DMS53 treated with DMSO at 0.1 percent for 48 hours (cell line): ENCODE measurements around the gene FAM32A.

ENCODE experiments used
- DNase-seq: peaks from one replicate; lab custom pipeline; 2025; ENCODE audit not compliant: unreplicated experiment; lab: John Stamatoyannopoulos, UW

The FAM32A gene

DNA sequence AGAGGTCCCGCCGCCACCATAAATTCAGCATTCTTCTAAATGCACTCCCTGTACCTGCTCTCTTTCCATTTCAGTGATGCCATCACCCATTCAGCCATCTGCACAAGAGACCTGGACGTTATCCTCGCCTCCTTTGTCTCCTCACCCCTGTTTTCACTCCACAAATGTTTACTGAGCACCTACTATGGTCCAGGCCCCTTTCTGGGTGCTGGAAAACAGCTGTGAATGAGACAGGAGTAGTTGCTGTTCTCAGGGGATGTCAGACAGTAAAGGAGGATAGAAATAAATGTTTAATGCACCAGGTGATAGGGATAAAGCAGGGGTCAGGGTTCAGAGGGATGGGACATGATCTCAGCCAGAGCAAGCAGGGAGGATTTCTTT, 15.8 kb downstream of the FAM32A start:
- no peak for DNase-seq

DNA sequence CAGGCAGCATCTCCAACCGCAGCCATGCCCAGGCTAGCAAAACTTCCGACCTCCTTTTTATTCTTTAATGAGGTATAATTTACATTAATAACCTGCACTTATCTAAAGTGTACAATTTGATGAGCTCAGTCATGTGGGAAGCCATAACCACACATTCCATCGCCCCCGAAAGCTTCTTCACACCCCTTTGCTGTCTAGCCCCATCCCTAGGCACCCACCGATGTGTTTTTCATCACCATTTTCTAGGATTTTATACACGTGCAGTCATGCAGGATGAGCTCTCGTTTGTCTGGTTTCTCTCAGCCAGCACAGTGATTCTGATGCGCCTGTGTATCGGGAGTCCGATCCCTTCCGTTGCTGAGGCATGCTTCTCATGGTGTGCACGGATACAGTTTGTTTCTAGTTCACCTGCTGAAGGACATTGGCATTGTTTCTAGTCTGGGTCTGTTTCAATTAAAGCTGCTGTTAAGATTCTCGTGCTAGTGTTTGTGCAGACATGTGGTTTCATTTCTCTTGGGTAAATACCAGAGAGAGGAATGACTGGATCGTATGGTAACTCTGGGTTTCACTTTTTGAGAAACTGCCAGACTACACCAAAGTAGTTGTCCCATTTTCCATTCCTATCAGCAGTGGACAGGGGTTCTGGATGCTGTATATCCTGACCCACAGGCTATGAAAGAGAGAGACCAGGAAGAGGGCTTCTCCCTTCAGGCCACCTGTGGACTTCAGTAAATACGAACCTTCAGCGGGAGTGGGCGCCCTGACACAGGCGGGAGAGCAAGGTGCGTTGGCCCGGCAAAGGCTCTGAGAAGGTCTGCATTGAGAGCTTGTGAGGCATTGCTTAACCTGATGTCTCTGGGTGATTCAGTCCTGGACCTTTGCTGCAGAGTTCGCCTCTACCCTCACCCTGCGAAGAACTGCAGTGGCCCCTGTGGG, 17.4 kb downstream of the FAM32A start:
- no peak for DNase-seq

DNA sequence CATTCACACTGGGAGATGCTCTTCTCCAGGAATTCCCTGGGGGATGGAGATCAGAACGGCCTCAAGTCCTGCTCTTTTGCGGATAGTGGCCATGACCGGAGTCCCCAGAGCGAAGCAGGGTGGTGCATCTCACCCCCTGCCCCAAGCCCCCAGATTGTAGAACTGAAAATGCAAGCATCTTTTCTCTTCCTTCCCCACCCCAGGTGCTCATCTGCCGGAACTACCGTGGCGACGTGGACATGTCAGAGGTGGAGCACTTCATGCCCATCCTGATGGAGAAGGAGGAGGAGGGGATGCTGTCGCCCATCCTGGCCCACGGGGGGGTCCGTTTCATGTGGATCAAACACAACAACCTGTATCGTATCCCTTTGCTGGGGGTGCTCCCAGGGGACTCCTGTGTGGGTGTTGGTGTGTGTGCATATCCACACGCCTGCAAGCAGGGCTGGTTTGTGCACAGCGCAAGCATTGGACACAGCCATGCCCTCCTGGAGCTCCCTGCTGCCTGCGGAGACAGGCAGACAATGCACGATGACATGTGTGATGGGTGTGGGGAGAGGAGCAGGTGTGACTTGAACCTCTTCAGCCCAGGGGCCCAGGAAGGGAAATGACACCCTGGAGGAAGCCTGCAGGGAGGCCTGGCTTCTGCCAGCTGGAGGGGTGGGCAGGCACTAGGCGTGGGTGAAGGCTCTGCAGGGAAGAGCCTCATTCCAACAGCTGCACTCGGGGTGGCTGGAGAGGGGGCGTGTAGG, 18.2 kb downstream of the FAM32A start:
- no peak for DNase-seq

DNA sequence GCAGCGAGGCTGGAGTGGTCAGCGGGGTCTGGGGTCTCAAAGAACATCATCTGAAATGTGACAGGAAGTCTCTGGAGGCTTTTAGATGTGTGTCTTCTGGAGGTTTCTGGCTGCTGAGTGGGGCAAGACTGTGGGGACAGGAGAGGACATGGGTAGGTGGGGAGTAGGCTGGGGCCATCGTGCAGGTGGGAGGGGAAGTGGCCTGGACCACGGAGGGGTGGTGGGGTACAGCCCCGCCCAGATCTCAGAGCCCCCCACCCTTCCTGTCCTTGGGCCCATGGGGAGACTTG, 18.7 kb downstream of the FAM32A start:
- DNase-seq = no peak

DNA sequence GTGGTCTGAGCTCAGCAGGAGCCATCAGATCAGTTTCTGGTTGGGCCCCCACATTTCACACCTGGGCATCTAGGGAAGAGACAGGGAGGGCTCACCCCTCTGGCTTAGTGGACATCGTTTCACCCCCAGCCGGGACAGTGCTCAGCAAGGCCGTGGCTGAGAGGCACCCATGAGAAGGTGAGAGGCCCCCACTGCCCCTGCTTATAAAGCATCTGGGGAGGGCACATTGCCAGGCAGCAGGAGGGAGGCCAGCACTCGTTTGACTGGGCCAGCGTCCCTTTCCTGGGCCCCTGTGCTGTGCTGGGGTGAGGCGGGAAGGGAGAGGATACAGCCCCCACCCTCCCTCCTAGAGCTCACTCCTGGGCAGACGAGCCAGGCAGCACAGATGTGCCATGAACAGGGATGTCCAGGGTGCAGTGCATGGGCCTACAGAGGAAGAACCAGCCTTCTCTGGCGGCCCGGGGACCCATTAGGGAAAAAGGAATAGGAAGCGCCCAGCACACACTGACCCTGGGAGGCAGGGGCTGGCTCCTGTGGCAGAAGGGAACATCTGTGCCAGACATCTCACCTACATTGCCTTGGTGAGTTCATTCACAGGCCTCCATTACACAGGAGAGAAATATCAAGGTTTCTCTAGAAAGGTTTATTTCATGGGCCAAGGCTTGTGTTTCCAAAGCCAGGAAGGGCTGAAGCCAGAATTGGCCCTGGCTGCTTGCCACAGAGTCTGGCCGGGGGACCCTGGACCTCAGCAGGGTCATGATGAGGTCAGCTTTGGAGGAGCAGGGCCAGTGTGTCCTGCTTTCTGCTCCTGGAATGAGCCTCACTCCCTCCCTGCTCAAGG, 20.2 kb downstream of the FAM32A start:
- no peak for DNase-seq

DNA sequence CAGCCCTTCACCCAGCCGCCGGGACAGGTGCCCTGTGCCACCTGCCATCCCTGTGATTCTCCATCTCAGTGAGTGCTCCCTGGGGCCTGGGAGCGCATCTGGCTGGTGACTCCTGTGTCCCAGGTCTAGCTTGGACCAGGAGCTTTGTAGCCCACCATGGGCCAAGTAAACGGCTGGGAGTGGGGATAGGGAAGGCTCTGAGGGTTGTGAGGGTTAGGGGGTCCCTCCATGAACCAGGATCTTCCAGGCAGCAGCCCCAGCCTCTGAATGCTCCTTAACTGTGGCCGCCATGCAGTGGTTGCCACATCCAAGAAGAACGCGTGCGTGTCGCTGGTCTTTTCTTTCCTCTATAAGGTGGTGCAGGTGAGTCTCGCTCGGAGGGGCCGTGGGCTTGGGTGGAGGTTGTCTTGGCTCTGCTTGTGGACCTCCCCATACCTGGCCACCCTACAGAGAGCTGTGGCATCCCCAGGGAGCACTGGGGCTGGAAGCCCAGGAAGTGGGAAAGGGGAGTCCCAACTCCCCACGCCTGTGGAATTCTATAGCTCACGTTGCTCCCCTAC, 20.9 kb downstream of the FAM32A start:
- DNase-seq = no peak

DNA sequence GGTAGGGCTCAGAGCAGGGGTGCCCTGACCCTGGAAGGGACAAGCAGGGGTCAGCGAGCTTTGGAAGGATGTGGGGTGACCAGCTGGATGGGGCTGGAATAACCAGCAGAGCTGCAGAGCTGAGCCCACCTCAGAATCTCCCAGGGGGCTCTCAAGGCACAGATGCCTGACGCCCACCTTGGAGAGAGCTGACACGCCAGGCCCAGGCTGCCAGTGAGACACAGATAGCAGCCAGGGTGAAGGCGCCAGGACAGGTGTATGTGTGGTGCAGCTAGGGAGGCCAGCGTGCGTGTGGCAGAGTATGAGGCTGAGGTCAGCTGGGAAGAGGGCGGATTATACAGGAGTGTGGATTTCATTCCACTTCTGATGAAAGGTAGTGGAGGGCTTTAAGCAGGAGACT, 21.4 kb downstream of the FAM32A start:
- no peak for DNase-seq

DNA sequence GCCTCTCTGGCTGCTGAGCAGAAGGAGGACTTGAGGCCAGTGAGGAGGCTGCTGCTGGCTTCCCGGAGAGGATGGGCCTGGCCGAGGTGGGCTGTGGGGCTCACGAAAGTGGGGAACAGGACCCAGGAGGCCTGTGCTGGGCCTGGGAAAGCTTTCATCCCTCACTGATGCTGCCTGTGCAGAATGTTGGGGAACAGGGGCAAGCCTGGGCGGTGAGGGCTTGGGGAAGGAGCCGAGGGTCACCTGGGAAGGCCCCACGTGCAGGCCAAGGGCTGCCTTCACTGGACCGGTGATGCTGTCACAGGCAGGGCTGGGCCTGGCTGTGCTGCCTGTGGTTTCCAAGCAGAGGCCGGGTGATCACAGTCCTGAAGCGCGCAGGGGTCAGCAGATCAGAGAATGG, 21.9 kb downstream of the FAM32A start:
- no peak for DNase-seq

DNA sequence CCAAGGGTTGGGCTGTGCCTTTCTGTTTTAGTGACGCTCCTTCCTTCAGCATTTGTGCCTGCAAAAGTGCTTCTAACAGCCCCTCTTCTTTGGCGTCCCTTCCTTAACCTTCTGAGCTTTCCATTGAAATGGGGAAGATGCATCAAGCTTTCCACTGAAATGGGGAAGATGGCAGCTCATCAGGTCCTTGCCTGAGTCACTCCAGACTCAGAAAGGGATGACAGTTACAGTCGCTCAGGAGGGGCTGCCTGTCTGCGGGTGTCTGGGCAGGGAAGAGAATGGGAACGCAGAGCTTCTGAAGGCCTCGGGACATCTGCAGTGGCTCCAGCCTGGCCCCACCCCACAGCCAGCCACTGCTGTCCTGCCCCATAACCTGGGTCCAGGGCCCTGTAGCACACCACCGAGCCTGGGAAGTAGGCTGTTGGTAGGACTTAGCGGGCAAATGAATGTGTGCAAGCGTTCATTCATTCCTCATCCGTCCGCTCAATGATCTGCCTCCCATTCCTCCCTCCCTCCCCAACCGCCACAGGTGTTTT, 22.3 kb downstream of the FAM32A start:
- no peak for DNase-seq

DNA sequence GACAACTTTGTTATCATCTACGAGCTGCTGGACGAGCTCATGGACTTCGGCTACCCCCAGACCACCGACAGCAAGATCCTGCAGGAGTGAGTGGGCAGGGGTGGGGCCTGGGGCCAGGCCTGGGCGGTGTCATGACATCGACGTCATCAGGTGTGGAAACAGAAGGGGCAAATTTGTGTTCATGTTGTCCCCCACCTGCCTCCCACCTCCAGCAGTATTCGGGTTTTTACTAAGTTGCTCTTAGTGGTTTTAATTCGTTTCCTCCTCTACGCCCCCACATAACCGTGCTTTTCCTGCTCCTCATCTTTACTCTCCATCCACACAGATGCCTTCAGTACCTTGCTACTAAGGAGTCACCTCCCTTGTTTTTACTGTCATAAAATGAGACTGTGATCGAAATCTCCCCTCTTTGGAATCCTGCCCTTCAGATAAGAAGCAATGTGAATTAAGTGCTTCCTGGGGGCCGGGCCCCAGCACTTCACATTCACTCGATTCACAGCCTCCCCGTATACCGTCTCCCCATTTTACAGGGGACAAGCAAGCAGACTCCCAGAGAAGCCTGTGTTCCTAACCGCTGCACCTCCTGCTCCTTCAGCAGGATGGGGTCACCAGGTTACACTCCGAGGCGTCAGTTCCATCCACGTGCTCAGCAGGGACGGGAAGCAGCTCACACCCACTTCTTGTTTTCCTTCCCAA, 23.0 kb downstream of the FAM32A start:
- no peak for DNase-seq

DNA sequence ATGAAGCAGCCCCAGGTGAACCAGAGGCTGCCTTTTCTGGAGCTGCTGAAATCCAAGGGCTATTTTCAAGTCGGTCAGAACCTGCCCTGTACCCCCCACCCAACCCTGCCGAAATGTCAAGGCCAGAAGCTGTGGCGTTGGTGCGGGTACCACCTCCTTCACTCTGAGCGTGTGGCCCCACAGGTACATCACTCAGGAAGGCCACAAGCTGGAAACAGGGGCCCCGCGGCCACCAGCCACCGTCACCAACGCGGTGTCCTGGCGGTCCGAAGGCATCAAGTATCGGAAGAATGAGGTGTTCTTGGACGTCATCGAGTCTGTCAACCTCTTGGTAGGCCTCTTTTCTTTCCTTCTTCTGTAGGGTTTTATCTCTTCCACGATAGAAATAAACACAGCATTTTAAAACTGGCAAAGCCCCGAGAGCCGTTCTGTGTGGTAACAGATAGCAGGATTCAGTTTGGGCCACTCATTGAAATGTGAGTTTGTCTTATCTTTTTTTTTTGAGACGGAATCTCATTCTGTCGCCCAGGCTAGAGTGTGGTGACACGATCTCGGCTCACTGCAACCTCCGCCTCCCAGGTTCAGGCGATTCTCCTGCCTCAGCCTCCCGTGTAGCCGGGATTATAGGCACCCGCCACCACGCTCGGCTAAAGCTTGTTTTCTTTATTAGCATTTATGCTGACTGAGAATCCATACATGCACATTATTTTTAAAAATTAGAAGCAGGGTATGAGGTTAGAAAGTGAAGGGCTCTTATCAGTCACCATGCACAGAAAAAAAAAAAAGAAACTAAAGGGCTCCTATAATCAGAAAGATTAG, 23.8 kb downstream of the FAM32A start:
- DNase-seq = no peak

DNA sequence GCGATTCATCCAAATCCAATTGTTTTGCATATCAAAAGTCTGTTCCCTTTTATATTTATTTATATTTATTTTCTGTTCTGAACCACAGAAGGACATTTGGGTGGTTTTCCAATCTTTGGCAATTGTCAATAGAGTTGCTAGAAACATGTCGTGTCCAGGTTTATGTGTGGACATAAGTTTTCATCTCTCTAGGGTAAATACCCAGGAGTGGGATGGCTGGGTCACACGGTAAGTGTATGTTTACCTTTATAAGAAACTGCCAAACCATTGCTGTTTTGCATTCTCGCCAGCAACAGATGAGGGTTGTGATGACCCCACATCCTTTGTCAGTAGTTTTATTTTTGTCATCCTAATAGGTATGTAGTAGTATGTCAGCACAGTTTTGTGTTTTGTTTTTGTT, 25.0 kb downstream of the FAM32A start:
- DNase-seq = no peak

DNA sequence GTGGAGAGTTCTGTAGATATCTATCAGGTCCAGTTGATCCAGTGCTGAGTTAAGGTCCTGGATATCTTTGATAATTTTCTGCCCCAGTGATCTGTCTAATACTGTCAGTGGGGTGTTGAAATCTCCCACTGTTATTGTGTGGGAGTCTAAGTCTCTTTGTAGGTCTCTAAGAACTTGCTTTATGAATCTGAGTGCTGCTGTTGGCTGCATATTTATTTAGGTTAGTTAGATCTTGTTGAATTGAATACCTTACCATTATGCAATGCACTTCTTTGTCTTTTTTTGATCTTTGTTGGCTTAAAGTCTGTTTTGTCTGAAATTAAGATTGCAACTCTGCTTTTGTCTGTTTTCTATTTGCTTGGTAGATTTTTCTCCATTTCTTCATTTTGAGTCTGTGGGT, 27.9 kb downstream of the FAM32A start:
- DNase-seq = no peak

DNA sequence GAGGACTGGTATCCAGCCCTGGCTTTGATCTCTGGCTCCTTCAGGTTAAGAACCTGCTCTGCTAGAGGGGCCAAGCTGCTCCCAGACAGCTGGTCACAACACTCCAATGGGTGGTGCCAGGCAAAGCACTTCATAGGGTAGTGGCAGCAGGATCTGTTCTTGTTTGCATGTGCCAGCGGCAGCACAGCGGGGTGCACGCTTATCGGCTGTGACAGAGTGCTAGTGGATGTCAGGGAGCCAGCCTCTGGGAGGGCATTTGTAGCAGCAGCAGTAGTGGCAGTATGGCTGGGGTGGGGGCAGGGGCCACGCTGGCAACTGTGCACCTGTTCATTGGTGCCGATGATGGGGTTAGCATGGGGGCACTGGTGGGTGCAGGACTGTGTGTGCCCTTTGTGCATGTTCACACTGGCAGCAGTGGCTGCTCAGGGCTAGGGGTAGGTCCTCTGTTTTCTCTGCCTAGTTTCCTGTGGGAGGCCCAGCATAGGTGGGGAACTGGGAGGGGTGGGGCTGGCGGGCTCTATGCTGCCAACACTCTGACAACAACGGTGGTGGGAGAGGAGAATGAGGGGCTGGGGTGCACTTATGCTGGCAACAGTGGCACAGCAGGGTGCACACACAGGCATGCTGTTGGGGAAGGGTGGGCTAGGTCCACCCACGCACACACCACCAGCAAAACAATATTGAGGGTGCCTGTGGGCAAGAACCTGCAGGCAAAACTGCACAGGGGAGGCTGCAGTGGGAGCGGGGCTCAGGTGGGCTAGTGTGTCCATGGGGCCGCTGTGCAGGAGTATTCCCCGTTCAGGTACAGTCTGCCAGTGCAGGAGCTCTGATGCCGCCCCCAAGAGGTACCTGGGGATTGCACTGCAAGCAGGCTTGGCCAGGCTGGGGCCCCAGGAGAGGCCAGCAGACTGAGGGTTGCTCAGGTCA, 31.8 kb downstream of the FAM32A start:
- no peak for DNase-seq

DNA sequence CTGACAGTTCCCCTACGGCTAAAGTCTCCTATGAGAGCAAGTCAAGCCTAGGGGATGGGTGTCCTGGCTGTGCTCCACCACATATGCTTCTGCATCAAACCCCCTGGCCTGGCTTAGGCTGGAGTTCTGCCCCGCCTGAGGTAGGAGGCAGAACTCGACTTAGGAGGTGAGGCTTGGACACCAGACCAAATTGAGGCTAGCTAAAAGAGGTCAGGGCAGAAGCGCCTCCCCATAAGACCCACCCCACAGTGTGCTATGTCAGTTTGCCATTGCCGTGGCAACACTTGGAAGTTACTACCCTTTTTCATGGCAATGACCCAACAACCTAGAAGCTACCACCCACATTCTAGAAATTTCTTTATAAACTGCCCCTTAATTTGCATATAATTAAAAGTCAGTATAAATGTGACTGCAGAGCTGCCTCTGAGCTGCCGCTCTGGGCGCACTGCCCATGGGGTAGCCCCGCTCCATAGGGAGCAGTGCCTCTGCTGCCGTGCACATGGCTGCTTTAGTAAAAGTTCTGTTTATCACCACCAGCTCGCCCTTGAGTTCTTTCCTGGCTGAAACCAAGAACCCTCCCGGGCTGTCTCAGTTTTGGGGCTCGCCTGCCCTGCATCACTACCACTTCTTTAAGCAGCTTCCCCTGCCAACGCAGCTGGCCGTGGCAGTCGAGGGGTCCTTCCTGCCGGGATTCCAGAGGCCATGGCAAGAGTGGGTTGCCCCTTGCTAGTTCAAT, 32.7 kb downstream of the FAM32A start:
- DNase-seq = no peak

DNA sequence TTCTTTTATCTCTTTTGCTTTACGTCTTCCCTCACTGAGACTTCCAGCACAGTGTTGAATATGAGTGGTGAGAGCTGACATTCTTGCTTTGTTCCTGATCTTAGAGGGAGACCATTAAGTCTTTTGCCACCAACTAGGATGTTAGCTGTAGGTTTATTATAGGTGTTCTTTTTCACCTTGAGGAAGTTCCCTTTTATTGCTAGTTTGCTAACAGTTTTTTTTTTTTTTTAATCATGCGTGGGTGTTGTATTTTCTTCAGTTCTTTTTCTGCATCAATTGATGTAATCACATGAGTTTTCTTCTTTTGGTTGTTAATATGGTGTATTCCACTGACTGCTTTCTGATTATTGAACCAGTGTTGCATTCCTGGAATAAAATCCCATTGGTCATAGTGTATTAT, 33.6 kb downstream of the FAM32A start:
- no peak for DNase-seq

DNA sequence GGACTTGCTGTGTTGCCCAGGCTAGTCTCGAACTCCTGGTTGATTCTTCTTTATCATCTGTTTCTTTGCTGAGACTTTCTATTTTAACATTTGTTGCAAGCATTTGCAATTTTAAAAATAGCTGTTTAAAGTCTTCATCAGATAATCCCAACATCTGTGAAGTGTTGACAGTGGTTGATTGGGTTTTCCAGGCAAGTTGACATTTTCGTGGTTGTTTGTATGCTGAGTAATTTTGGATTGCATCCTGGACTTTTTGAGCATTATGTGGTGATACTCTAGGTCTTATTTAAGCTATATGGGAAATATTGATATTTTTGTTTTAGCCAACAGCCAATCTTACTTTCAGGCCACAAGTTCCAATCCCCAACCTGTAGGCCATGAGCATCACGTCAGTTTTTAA, 37.6 kb downstream of the FAM32A start:
- no peak for DNase-seq

DNA sequence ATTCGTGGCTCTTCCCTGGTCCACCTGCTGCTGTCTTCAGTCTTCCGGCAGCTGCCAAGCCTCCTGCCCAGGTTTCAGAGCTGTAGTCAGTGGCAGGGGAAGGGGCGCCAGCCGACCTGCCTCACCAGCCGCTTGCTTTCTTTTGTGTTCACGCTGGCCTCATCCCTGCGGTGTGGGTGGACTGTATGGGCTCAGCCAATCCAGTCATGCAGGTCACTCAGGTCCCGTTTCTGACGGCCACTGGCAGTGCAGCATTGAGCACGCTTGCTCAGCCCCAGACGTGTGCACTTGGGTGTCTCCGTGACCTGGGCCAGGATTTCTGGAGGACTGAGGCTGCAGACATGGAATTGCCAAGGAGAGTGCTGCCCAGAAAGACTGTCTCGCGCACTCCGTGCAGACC, 38.5 kb downstream of the FAM32A start:
- no peak for DNase-seq
